Adrenal gland (tissue), 12 donors: ENCODE results near the gene ENTPD5. TPM values are rescaled to one million over a fixed set of nuclear protein-coding genes. Genes with fewer than 3 reads are reported as not detected.
A peak's percentile ranks its signal among the peaks of the same experiment; 100 is the strongest.

ENCODE experiments used
- DNase-seq, 7 donors: peaks; one replicate each; pipeline ENCODE4 v3.0.0-alpha.2; 2019 to 2020
- H3K27ac ChIP-seq, 5 donors: fragments of 200-600 bp; sonication (generic) in 4 of 5; 1 replicate in 3 of 5; 2 replicates in 2 of 5; pipeline versions ENCODE4 v1.5.1 to v1.8.0; 2016 to 2020; ENCODE audit warnings: mild to moderate bottlenecking in 1 of 5
- H3K27me3 ChIP-seq: fragments of 200-600 bp; 2 replicates; pipeline ENCODE4 v1.8.0; 2021
- H3K36me3 ChIP-seq, 2 donors: fragments of 200-600 bp; replicated peaks in 1 of 2; 1 replicate in 1 of 2; 2 replicates in 1 of 2; pipeline versions ENCODE4 v1.5.1 to v1.8.0; 2018 to 2022
- H3K4me1 ChIP-seq, 2 donors: fragments of 200-600 bp; replicated peaks in 1 of 2; 1 replicate in 1 of 2; 2 replicates in 1 of 2; pipeline versions ENCODE4 v1.5.1 to v1.8.0; 2018 to 2021
- H3K4me3 ChIP-seq, 4 donors: fragments of 200-600 bp; sonication (generic) in 3 of 4; one replicate each; pipeline ENCODE4 v1.5.1; 2016 to 2018
- H3K9me3 ChIP-seq, 3 donors: fragments of 200-600 bp; sonication (generic) in 1 of 3; replicated peaks in 1 of 3; 1 replicate in 2 of 3; 2 replicates in 1 of 3; pipeline versions ENCODE4 v1.5.1 to v1.8.0; 2016 to 2021
- CTCF ChIP-seq, 6 experiments: fragments of 450-650 bp in 4 of 6; fragments of 200-600 bp in 2 of 6; sonication (generic) in 1 of 6; IDR thresholded peaks; 1 replicate in 5 of 6; 2 replicates in 1 of 6; pipeline versions ENCODE4 v1.5.1 to v1.8.0; 2016 to 2021; ENCODE audit warnings: antibody characterized with exemption in 6 of 6, mild to moderate bottlenecking in 2 of 6, moderate library complexity in 1 of 6
- POLR2A ChIP-seq, 2 donors: fragments of 450-650 bp; IDR thresholded peaks; one replicate each; pipeline ENCODE4 v1.6.1; 2017; ENCODE audit warnings: antibody characterized with exemption in 2 of 2, mild to moderate bottlenecking in 2 of 2, moderate library complexity in 1 of 2
- WGBS, 4 donors: extraction: QIAGEN DNeasy Blood & Tissue Kit in 2 of 4; methylation state at CpG; one replicate each; pipeline versions ENCODE4 v1.1.5 to v1.1.7; 2013 to 2017; 5-methylcytosine and 5-hydroxymethylcytosine counted together
- intact Hi-C, 2 donors: fragments of 100-400 bp; cut with DNase I; formaldehyde crosslinking; loops; one replicate each; pipeline versions ENCODE4 v1.14.1 to v1.15.0; 2022 to 2023
- polyA plus RNA-seq, 3 donors: library from polyadenylated mRNA; stranded (reverse); fragments of 200-250 nt in 2 of 3; fragments of 350-450 nt in 1 of 3; fragmentation: Illumina TruSeq in 1 of 3; extraction: RNeasy Lipid Tissue Mini Kit (QIAGEN cat#74804) in 1 of 3; gene quantifications; one replicate each; pipeline ENCODE4 v1.2.3, GENCODE V29; 2013 to 2014
- total RNA-seq, 9 donors: library from RNA; depleted of rRNA in 4 of 9; stranded (reverse); fragments of >200 nt in 4 of 9; fragments of 120-200 nt in 1 of 9; fragmentation: NEBNext Ultra II Directional in 1 of 9; extraction: Animal tissue kit (Norgen Biotek cat#: 25700) in 1 of 9; gene quantifications; one replicate each; pipeline versions ENCODE4 v1.1.0 to v1.2.4, GENCODE V29; 2013 to 2023
- donor health status: healthy with polysubstance abuse.
- donor health status: Bipolar disorder and iron deficiency.
- donor health status: DM: yes; HTN: yes; CAD: no.
- donor health status: DM: no; HTN: no; CAD: no.
- donor health status: DM: no; HTN: no; CAD: no.
- donor health status: DM: yes; HTN: yes; CAD: no.

The ENTPD5 gene
- total and polyA plus RNA-seq, 12 donors: 6.5 to 18.5 (median 13.5) TPM

- Histone ChIP-seq H3K4me3 (no peak overlapping the region), H3K27ac (no peak overlapping the region), H3K9me3 (no peaks in the 10 kb centered on the region), H3K36me3 (peaks cover 0 to 97% of the 10 kb centered on the region in 2 donors), H3K27me3 (no peaks in the 10 kb centered on the region), H3K4me1 (no peaks in the 10 kb centered on the region)
- no peak for TF ChIP-seq POLR2A (IDR thresholded peaks at IDR 0.05)
- no peak for DNase-seq
- intact Hi-C loops: loop anchor here in 1 of 2 donors (10.0 kb wide), 1 partner anchor 76 kb away; no protein-coding TSS in a partner anchor
Measured at GRCh38 chr14:73958591-73958990, 60.5 kb downstream of the ENTPD5 start.

- H3K27me3 ChIP-seq: no peaks in the 10 kb centered on the region
- WGBS, 4 donors: 80 to 90% (median 84%) methylated on average over 5 of the region's 5 CpGs
- H3K4me1 ChIP-seq: peaks cover 6 to 10% of the 10 kb centered on the region in 2 donors
- no peak for DNase-seq
- H3K9me3 ChIP-seq: no peaks in the 10 kb centered on the region
- peaks cover 0 to 74% of the 10 kb centered on the region in 2 donors for H3K36me3 ChIP-seq
- no peak for TF ChIP-seq CTCF (IDR thresholded peaks at IDR 0.05)
- no peak for TF ChIP-seq POLR2A (IDR thresholded peaks at IDR 0.05)
- no peak overlapping the region for H3K4me3 ChIP-seq
- H3K27ac ChIP-seq: no peak overlapping the region
- intact Hi-C loops: loop anchor here in 1 of 2 donors (10.0 kb wide), 1 partner anchor 79 kb away; no protein-coding TSS in a partner anchor
Measured at GRCh38 chr14:73955674-73956073, 63.4 kb downstream of the ENTPD5 start.

GRCh38 chr14:73953731-73954130, 65.4 kb downstream of the ENTPD5 start:
- TF ChIP-seq CTCF (IDR thresholded peaks at IDR 0.05) (no peak), POLR2A (IDR thresholded peaks at IDR 0.05) (no peak)
- Histone ChIP-seq H3K4me3 (no peak overlapping the region), H3K27ac (no peak overlapping the region), H3K4me1 (peaks cover 10 to 18% of the 10 kb centered on the region in 2 donors), H3K27me3 (no peaks in the 10 kb centered on the region), H3K36me3 (peaks cover 0 to 54% of the 10 kb centered on the region in 2 donors), H3K9me3 (no peaks in the 10 kb centered on the region)
- intact Hi-C loops: loop anchor here in 1 of 2 donors (10.0 kb wide), 1 partner anchor 81 kb away; no protein-coding TSS in a partner anchor
- no peak for DNase-seq
- WGBS, 4 donors: 73 to 100% (median 94%) methylated on average over 1 of the region's 1 CpG

- Histone ChIP-seq H3K27ac (peak within 1 kb of the TSS; percentile 95 to 97 (median 95)), H3K4me3 (peak within 1 kb of the TSS; percentile 66 to 94 (median 80)), H3K27me3 (no peaks in the 10 kb centered on the region), H3K4me1 (peaks cover 10 to 31% of the 10 kb centered on the region in 2 donors), H3K36me3 (peaks cover 0 to 33% of the 10 kb centered on the region in 2 donors), H3K9me3 (no peaks in the 10 kb centered on the region)
- WGBS, 4 donors: 0% methylated on average over 30 to 70 of the region's 70 CpGs
- peak; percentile 94 to 99 (median 97) for DNase-seq
- intact Hi-C loops: loop anchor here in 1 of 2 donors (10.0 kb wide), 1 partner anchor 85 kb away; no protein-coding TSS in a partner anchor
- TF ChIP-seq POLR2A (IDR thresholded peaks at IDR 0.05) (peak; percentile 92 to 98), CTCF (IDR thresholded peaks at IDR 0.05) (no peak)
Measured at GRCh38 chr14:73949752-73950734, 69.0 kb downstream of the ENTPD5 start, which contains the start of the genes COQ6 and FAM161B. Gene COQ6 (plus strand): TSS chr14:73950302. CDS start chr14:73950333, 31 bp downstream. Gene FAM161B (minus strand): TSS chr14:73950094. CDS start chr14:73950026, 68 bp downstream.
